Lower leg skin (tissue), 4 donors: ENCODE results near the gene YAE1. TPM values are rescaled to one million over a fixed set of nuclear protein-coding genes. Genes with fewer than 3 reads are reported as not detected.

Experiments
- DNase-seq, 2 donors: peaks; one replicate each; pipeline ENCODE4 v3.0.0-alpha.2; 2019; ENCODE audit warnings: low spot score in 2 of 2
- H3K4me3 ChIP-seq: fragments of 200-600 bp; sonication (generic); 2 replicates; pipeline ENCODE4 v1.5.1; 2017; ENCODE audit warnings: mild to moderate bottlenecking, low read depth; ENCODE audit not compliant: poor library complexity, severe bottlenecking
- POLR2A ChIP-seq, 2 donors: fragments of 450-650 bp; IDR thresholded peaks; one replicate each; pipeline ENCODE4 v1.6.1; 2016 to 2017; ENCODE audit warnings: antibody characterized with exemption in 2 of 2, mild to moderate bottlenecking in 1 of 2, moderate library complexity in 1 of 2
- whole genome bisulfite sequencing, 2 donors: methylation state at CpG; one replicate each; pipeline ENCODE4 v1.1.5; 2018; 5-methylcytosine and 5-hydroxymethylcytosine counted together
- intact Hi-C: fragments of 100-400 bp; cut with DNase I; formaldehyde crosslinking; loops from one replicate; pipeline ENCODE4 v1.15.0; 2023; ENCODE audit warnings: low total_unique reads
- total RNA-seq, 4 donors: library from RNA; depleted of rRNA; stranded (reverse); fragments of >200 nt; gene quantifications; one replicate each; pipeline ENCODE4 v1.1.0, GENCODE V29; 2016
- TF ChIP-seq, protein P1 (sequence below), 3 donors: fragments of 450-650 bp; IDR thresholded peaks; one replicate each; pipeline ENCODE4 v1.5.1; 2016; ENCODE audit warnings: antibody characterized with exemption in 3 of 3, mild to moderate bottlenecking in 3 of 3, moderate library complexity in 2 of 3

YAE1 gene
- total RNA-seq, 4 donors from 2014 or later = 13.2 to 18.4 (median 14.4) TPM

DNA sequence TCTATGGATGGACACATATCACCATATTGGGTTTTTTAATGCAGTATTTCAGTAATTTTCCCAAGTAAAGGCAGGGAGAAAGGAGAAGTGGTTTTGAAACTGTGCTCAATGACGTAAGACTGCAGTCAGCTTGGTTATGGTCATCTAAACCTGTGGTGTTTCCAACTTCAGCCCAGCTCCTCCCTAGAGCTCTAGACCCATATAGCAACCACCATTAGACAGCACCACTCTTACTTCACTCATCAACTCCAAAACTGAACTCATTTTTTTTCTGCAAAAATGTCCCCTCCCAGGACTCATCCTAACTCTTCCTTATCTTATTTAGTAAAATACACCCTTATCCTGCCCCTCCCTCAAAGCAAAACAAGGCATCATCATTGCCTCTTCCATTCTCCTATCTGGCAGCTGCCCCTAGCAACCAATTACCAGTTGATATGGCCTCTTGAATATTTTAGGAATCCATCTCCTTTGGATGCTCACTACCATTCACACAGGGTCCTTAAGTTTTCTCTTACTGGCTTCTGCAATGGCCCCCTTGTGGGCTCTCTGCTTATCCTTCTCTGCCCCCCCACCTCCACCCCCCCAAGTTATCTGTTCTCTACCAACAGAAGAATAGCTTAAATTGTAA is 55.7 kb downstream of the YAE1 start:
- no peak overlapping the region for H3K4me3 ChIP-seq
- TF ChIP-seq, protein P1, sequence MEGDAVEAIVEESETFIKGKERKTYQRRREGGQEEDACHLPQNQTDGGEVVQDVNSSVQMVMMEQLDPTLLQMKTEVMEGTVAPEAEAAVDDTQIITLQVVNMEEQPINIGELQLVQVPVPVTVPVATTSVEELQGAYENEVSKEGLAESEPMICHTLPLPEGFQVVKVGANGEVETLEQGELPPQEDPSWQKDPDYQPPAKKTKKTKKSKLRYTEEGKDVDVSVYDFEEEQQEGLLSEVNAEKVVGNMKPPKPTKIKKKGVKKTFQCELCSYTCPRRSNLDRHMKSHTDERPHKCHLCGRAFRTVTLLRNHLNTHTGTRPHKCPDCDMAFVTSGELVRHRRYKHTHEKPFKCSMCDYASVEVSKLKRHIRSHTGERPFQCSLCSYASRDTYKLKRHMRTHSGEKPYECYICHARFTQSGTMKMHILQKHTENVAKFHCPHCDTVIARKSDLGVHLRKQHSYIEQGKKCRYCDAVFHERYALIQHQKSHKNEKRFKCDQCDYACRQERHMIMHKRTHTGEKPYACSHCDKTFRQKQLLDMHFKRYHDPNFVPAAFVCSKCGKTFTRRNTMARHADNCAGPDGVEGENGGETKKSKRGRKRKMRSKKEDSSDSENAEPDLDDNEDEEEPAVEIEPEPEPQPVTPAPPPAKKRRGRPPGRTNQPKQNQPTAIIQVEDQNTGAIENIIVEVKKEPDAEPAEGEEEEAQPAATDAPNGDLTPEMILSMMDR (IDR thresholded peaks at IDR 0.05) = no peak
- TF ChIP-seq POLR2A (IDR thresholded peaks at IDR 0.05) = no peak
- 75 to 89% methylated on average over 1 of the region's 1 CpG for WGBS, 2 donors
- no peak for DNase-seq
- intact Hi-C loops = no loop called here

Other genes with a start within 250 kb of the YAE1 start
- gene RALA, start 57.2 kb downstream of the YAE1 start, total RNA-seq = 10 to 100 TPM; 16.2 to 20.5 (median 19.0) TPM